Pons (tissue), 1 donor: ENCODE data around the gene UTP20.

ENCODE experiments used
- DNase-seq: peaks from one replicate; pipeline ENCODE4 v3.0.0-alpha.2; 2016; ENCODE audit warnings: low spot score

UTP20 gene

DNA sequence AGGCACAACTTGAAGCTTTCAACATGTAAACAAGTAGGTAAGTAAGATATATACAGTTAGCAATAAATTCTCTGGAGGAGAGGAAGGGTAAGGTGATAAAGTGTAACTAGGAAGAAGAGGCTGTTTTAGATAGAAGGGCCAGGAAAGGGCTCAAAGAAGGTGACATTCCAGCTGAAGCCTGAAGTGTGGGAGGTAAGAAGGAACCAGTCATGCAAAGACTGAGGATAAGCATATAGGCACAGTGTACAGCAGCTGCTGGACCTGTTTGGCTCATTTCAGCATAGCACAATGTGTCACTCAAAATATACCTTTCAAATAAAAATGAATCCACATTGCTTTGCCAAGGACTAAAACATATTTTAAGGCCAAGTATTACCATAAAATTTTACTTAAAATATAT lies 156.2 kb downstream of the UTP20 start:
- DNase-seq, result no peak
